ENCODE data around the gene CCSER1. TPM values are rescaled to one million over a fixed set of nuclear protein-coding genes. Genes with fewer than 3 reads are reported as not detected.

Gene CCSER1
- total and polyA plus RNA-seq, 2 donors (not counting 1 experiment from before 2014, with no cell fraction given) = 10.7 to 39.5 TPM

DNA sequence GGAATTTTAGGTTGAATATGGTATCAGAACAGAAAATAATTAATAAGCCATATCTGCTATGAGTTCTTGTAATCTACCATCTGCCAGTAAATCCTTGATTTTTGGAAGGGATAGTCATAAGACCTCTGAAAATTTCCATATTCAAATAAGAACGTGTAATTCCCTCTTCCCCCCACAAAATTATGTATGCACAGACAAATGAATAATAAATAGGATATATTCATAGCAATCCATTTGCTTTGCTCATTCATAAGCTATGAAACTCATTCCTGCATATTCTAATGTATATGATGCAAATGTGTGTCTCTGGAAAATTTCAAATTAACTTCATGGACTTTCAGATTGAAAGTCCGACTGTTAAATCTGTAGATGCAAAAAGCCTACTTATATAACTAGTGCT lies 1343.5 kb downstream of the CCSER1 start:
- ChIA-PET CTCF (no interaction called here), POLR2A (no interaction called here)
- Mint-ChIP-seq H3K4me1 (no peaks in the 10 kb centered on the region), H3K27ac (no peak overlapping the region), H3K4me3 (no peak overlapping the region), H3K27me3 (no peaks in the 10 kb centered on the region), H3K9me3 (ENCODE audit: insufficient read depth) (no peaks in the 10 kb centered on the region)
- Histone ChIP-seq H4K20me1 (ENCODE audit: control insufficient read depth, insufficient read depth, low read length, poor library complexity, severe bottlenecking) (no peaks in the 10 kb centered on the region), H3K27ac (ENCODE audit: low read length in 2 of 2) (no peak overlapping the region), H3K79me2 (ENCODE audit: control insufficient read depth, insufficient read depth, low read length) (no peaks in the 10 kb centered on the region), H3K27me3 (replicated peaks in 1 of 4; ENCODE audit: control extremely low read depth in 1 of 4, control insufficient read depth in 3 of 4, insufficient read depth in 4 of 4, low read length in 3 of 4) (no peaks in the 10 kb centered on the region), H3K4me2 (replicated peaks; ENCODE audit: low read depth, low read length, poor library complexity, severe bottlenecking) (no peak overlapping the region), H3K4me1 (ENCODE audit: control insufficient read depth in 2 of 2, insufficient read depth in 2 of 2, low read length in 2 of 2) (no peaks in the 10 kb centered on the region), H2AFZ (ENCODE audit: insufficient read depth, low read depth, low read length, poor library complexity, severe bottlenecking) (no peak overlapping the region), H3K4me3 (ENCODE audit: control extremely low read depth in 1 of 5, extremely low read depth in 1 of 5, insufficient read depth in 1 of 5, low read depth in 2 of 5, low read length in 4 of 5) (no peak overlapping the region), H3K9ac (ENCODE audit: low read length) (no peak overlapping the region), H3K9me3 (ENCODE audit: control extremely low read depth in 1 of 3, control insufficient read depth in 2 of 3, insufficient read depth in 1 of 3, low read length in 2 of 3) (no peaks in the 10 kb centered on the region), H3K36me3 (replicated peaks in 1 of 2; ENCODE audit: control extremely low read depth in 1 of 2, control insufficient read depth in 1 of 2, extremely low read depth in 1 of 2, insufficient read depth in 2 of 2, low read length in 1 of 2) (no peaks in the 10 kb centered on the region)
- no peak for TF ChIP-seq EZH2 (IDR thresholded peaks at IDR 0.05; ENCODE audit: borderline replicate concordance, insufficient read depth, low read depth, low read length, poor library complexity, severe bottlenecking)
- TF ChIP-seq, protein P1, sequence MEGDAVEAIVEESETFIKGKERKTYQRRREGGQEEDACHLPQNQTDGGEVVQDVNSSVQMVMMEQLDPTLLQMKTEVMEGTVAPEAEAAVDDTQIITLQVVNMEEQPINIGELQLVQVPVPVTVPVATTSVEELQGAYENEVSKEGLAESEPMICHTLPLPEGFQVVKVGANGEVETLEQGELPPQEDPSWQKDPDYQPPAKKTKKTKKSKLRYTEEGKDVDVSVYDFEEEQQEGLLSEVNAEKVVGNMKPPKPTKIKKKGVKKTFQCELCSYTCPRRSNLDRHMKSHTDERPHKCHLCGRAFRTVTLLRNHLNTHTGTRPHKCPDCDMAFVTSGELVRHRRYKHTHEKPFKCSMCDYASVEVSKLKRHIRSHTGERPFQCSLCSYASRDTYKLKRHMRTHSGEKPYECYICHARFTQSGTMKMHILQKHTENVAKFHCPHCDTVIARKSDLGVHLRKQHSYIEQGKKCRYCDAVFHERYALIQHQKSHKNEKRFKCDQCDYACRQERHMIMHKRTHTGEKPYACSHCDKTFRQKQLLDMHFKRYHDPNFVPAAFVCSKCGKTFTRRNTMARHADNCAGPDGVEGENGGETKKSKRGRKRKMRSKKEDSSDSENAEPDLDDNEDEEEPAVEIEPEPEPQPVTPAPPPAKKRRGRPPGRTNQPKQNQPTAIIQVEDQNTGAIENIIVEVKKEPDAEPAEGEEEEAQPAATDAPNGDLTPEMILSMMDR (IDR thresholded peaks at IDR 0.05) = no peak
- no CpG with 5 or more reads among the region's 2 CpGs for WGBS (ENCODE audit: insufficient coverage)
- ATAC-seq (ENCODE audit: low read depth) = no peak
- no peak for DNase-seq
- intact Hi-C loops (cut with micrococcal nuclease) = no loop called here

DNA sequence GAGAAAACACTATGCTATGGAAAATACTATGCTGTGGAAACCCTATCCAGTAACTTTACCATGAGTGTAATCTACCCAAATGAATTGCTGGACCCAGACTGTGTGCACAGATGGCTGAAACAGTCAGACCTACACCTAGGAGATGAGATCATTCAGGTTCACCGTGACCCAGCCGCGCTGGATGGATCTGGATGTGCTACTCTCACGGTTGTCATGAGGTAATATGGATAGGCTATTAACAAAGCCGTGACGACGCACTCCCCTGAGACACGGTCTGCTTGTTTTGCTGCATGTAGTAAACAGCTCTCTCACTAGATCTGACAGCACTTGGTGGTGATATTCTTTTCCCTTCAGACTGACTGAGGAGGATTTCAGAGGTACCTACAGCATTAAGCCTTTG lies 1344.1 kb downstream of the CCSER1 start:
- Histone ChIP-seq H2AFZ (ENCODE audit: insufficient read depth, low read depth, low read length, poor library complexity, severe bottlenecking) (no peak overlapping the region), H3K4me1 (ENCODE audit: control insufficient read depth in 2 of 2, insufficient read depth in 2 of 2, low read length in 2 of 2) (no peaks in the 10 kb centered on the region), H3K4me3 (ENCODE audit: control extremely low read depth in 1 of 5, extremely low read depth in 1 of 5, insufficient read depth in 1 of 5, low read depth in 2 of 5, low read length in 4 of 5) (no peak overlapping the region), H3K79me2 (ENCODE audit: control insufficient read depth, insufficient read depth, low read length) (no peaks in the 10 kb centered on the region), H3K27me3 (replicated peaks in 1 of 4; ENCODE audit: control extremely low read depth in 1 of 4, control insufficient read depth in 3 of 4, insufficient read depth in 4 of 4, low read length in 3 of 4) (no peaks in the 10 kb centered on the region), H4K20me1 (ENCODE audit: control insufficient read depth, insufficient read depth, low read length, poor library complexity, severe bottlenecking) (no peaks in the 10 kb centered on the region), H3K9me3 (ENCODE audit: control extremely low read depth in 1 of 3, control insufficient read depth in 2 of 3, insufficient read depth in 1 of 3, low read length in 2 of 3) (no peaks in the 10 kb centered on the region), H3K27ac (ENCODE audit: low read length in 2 of 2) (no peak overlapping the region), H3K36me3 (replicated peaks in 1 of 2; ENCODE audit: control extremely low read depth in 1 of 2, control insufficient read depth in 1 of 2, extremely low read depth in 1 of 2, insufficient read depth in 2 of 2, low read length in 1 of 2) (no peaks in the 10 kb centered on the region), H3K9ac (ENCODE audit: low read length) (no peak overlapping the region), H3K4me2 (replicated peaks; ENCODE audit: low read depth, low read length, poor library complexity, severe bottlenecking) (no peak overlapping the region)
- Mint-ChIP-seq H3K27me3 (no peaks in the 10 kb centered on the region), H3K4me1 (no peaks in the 10 kb centered on the region), H3K9me3 (ENCODE audit: insufficient read depth) (no peaks in the 10 kb centered on the region), H3K27ac (no peak overlapping the region), H3K4me3 (no peak overlapping the region)
- intact Hi-C loops (cut with micrococcal nuclease) = no loop called here
- ChIA-PET CTCF (no interaction called here), POLR2A (no interaction called here)
- DNase-seq (no peak), ATAC-seq (ENCODE audit: low read depth) (no peak)
- 100% methylated on average over 4 of the region's 8 CpGs for WGBS (ENCODE audit: insufficient coverage)
- TF ChIP-seq EZH2 (IDR thresholded peaks at IDR 0.05; ENCODE audit: borderline replicate concordance, insufficient read depth, low read depth, low read length, poor library complexity, severe bottlenecking) = no peak
- TF ChIP-seq, protein P1 (IDR thresholded peaks at IDR 0.05) = no peak

Measured in B cell (primary cell).